ENCODE measurements around the gene KIF23. TPM values are rescaled to one million over a fixed set of nuclear protein-coding genes. Genes with fewer than 3 reads are reported as not detected.
A peak's percentile ranks its signal among the peaks of the same experiment; 100 is the strongest.

Gene KIF23
- total RNA-seq, 4 donors from 2014 or later, result 1.9 to 11.5 (median 5.2) TPM

GRCh38 chr15:69460481-69460880 lies 46.3 kb downstream of the KIF23 start:
- Histone ChIP-seq H3K9me3 (no peaks in the 10 kb centered on the region), H3K4me3 (no peak overlapping the region), H3K4me1 (peaks cover 8 to 31% (median 14%) of the 10 kb centered on the region in 4 donors), H3K36me3 (peaks cover 0 to 8% (median 0%) of the 10 kb centered on the region in 4 donors), H3K27ac (no peak overlapping the region), H3K27me3 (no peaks in the 10 kb centered on the region)
- intact Hi-C loops (cut with DNase I; ENCODE audit: low total_unique reads) (no loop called here), in situ Hi-C loops (cut with MboI; ENCODE audit: low pct_ligation_motif_present in 1 of 4, low pct_unique_long_range_greater_than_20kb in 1 of 4, low sequenced_read_pairs in 3 of 4) (no loop called here)
- no peak for TF ChIP-seq POLR2A (IDR thresholded peaks at IDR 0.05)
- TF ChIP-seq EP300 (IDR thresholded peaks at IDR 0.05; ENCODE audit: low read depth), result no peak
- TF ChIP-seq POLR2AphosphoS5 (IDR thresholded peaks at IDR 0.05), result no peak
- TF ChIP-seq CTCF (IDR thresholded peaks at IDR 0.05), result no peak
- no peak for DNase-seq
- 14 to 38% methylated on average over 1 of the region's 1 CpG for WGBS, 2 donors (ENCODE audit: low coverage in 1 of 2)

GRCh38 chr15:69462030-69462492 lies 47.9 kb downstream of the KIF23 start:
- Histone ChIP-seq H3K9me3 (no peaks in the 10 kb centered on the region), H3K4me3 (peak overlapping the region; percentile 34 to 62 (median 40)), H3K27ac (peak overlapping the region; percentile 86 to 93 (median 92)), H3K36me3 (no peaks in the 10 kb centered on the region), H3K27me3 (no peaks in the 10 kb centered on the region), H3K4me1 (peaks cover 9 to 41% (median 11%) of the 10 kb centered on the region in 4 donors)
- intact Hi-C loops (cut with DNase I; ENCODE audit: low total_unique reads), result no loop called here
- in situ Hi-C loops (cut with MboI; ENCODE audit: low pct_ligation_motif_present in 1 of 4, low pct_unique_long_range_greater_than_20kb in 1 of 4, low sequenced_read_pairs in 3 of 4), result no loop called here
- no peak for TF ChIP-seq EP300 (IDR thresholded peaks at IDR 0.05; ENCODE audit: low read depth)
- no peak for TF ChIP-seq CTCF (IDR thresholded peaks at IDR 0.05)
- peak; percentile 50 for DNase-seq
- 46 to 93% methylated on average over 2 to 23 of the region's 23 CpGs for WGBS, 2 donors (ENCODE audit: low coverage in 1 of 2)

GRCh38 chr15:69462493-69463181 lies 48.5 kb downstream of the KIF23 start:
- 0 to 2% methylated on average over 1 to 46 of the region's 46 CpGs for WGBS, 2 donors (ENCODE audit: low coverage in 1 of 2)
- Histone ChIP-seq H3K4me1 (peaks cover 9 to 46% (median 13%) of the 10 kb centered on the region in 4 donors), H3K36me3 (no peaks in the 10 kb centered on the region), H3K27ac (peak overlapping the region; percentile 86 to 93 (median 92)), H3K4me3 (peak overlapping the region; percentile 34 to 62 (median 40)), H3K9me3 (no peaks in the 10 kb centered on the region), H3K27me3 (no peaks in the 10 kb centered on the region)
- TF ChIP-seq POLR2AphosphoS5 (IDR thresholded peaks at IDR 0.05) (peak; percentile 86 to 93 (median 90)), POLR2A (IDR thresholded peaks at IDR 0.05) (peak; percentile 86), CTCF (IDR thresholded peaks at IDR 0.05) (peak; percentile 85 to 95 (median 91)), EP300 (IDR thresholded peaks at IDR 0.05; ENCODE audit: low read depth) (no peak)
- intact Hi-C loops (cut with DNase I; ENCODE audit: low total_unique reads) (no loop called here), in situ Hi-C loops (cut with MboI; ENCODE audit: low pct_ligation_motif_present in 1 of 4, low pct_unique_long_range_greater_than_20kb in 1 of 4, low sequenced_read_pairs in 3 of 4) (no loop called here)
- peak; percentile 97 for DNase-seq

GRCh38 chr15:69463182-69463756 lies 49.1 kb downstream of the KIF23 start:
- 22 to 36% methylated on average over 4 to 13 of the region's 13 CpGs for WGBS, 2 donors (ENCODE audit: low coverage in 1 of 2)
- H3K9me3 ChIP-seq, result no peaks in the 10 kb centered on the region
- H3K4me1 ChIP-seq, result peaks cover 9 to 52% (median 19%) of the 10 kb centered on the region in 4 donors
- peak overlapping the region; percentile 86 to 93 (median 92) for H3K27ac ChIP-seq
- in situ Hi-C loops (cut with MboI; ENCODE audit: low pct_ligation_motif_present in 1 of 4, low pct_unique_long_range_greater_than_20kb in 1 of 4, low sequenced_read_pairs in 3 of 4), result no loop called here
- no peaks in the 10 kb centered on the region for H3K36me3 ChIP-seq
- intact Hi-C loops (cut with DNase I; ENCODE audit: low total_unique reads), result no loop called here
- no peaks in the 10 kb centered on the region for H3K27me3 ChIP-seq
- TF ChIP-seq EP300 (IDR thresholded peaks at IDR 0.05; ENCODE audit: low read depth), result no peak
- TF ChIP-seq POLR2A (IDR thresholded peaks at IDR 0.05), result no peak
- TF ChIP-seq POLR2AphosphoS5 (IDR thresholded peaks at IDR 0.05), result no peak
- no peak for TF ChIP-seq CTCF (IDR thresholded peaks at IDR 0.05)
- no peak for DNase-seq
- H3K4me3 ChIP-seq, result peak overlapping the region; percentile 34 to 62 (median 38)

Data from transverse colon (tissue), 4 donors.